GM19023 (cell line): ENCODE data around the gene PCK1.

ENCODE experiments used
- ATAC-seq: cut with Tn5 transposase; IDR thresholded peaks from one replicate; pipeline ENCODE4 v1.9.1; 2021; ENCODE audit warnings: mild to moderate bottlenecking, moderate library complexity; ENCODE audit not compliant: unreplicated experiment

PCK1 gene

DNA sequence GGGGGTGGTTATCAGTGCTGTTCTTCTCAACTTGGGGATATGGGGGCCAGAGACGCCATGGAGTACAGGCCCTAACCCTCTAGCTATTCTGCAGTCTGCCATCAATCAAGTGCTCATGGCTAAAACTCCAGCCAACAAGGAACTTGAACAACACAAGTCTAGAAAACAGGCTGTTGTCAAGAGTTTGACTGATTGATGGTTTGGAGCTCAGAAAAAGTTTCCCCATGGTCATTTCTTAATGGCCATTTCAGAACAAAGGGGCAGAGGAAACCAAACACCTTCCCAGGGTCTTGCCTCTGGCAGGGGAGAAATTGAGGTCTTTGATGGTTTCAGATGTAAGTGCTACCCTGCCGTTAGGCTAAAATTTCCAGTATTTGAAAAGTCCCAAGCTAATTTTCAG lies 15.1 kb downstream of the PCK1 start:
- no peak for ATAC-seq

DNA sequence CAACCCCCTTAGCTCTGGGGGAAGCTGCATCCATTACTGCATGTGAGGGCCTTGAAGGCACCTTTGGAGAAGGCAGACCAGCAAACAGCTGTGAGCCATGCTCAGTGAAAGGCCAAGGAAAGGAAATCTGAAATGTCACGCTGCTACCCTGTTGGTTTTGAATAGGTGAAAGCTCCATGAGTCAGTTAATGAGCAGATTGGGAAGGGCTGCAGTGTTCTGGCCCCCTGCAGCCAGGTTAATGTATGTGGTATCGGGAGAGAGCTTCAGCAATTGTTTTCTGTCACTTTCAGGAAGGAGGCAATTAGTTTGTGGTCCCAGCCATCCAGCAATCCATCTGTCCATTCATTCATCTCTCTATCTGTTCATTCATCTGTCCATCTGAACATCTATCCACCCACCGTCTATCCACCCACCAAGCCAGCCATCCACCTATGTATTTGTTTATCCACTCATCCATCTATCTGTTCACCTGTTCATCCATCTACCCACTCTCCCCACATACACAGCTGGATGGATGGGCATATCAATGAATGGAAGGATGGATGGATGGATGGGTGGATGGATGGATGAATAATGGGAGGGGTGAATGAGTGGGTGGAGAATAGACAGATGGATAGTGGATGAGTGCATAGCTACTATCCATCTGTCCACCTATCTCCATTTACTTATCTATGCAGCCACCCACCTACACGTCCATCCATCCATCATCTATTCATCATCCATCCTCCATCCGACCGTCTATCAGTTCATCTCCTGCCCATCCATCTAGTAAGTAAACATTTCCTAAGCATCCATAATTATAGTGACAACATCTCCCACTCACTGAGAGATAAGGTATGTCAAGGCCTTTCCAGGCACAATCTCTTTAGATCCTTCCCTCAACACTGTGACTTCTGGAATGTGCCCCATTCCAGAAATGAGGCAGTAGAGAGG lies 16.0 kb downstream of the PCK1 start:
- ATAC-seq: no peak

DNA sequence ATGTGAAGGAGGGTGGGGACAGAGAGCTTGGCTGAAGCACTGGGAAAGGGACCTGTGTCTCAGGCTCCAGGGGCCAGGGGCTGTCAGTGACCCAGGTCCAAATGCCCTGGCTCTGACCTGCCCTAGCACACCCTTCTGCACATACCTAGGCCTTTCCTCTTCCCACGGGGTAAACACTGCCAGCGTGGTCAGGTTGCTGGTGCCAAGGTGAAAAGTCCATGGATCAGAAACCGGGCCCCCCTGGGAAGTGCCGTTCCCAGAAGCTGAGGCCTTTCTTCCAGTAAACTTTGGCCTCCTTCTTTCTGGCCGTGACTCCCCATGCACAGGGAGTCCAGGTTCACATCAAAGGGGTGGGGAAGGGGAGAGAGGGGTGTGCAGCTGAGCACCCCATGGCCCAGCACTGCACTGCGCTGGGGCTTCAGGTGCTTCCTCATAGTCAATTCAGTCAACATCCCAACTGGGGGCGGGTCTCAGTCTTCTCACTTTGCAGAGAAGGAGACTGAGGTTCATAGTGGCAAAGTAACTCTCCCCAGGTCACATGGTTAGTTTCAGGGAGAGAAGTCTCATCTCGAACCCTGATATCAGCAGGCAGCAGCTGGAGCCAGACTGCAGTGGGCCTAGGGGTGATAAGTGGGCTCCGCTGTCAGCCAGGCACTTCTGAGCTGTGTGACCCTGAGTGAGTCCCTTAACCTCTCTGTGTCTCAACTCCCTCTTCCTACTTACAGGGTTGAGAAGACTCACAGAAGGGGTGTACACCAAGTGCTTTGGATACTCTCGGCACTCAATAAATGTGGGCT lies 17.0 kb downstream of the PCK1 start:
- no peak for ATAC-seq

GRCh38 chr20:57578476-57579165 lies 17.7 kb downstream of the PCK1 start:
- ATAC-seq: no peak

- no peak for ATAC-seq
These were observed 18.5 kb downstream of the PCK1 start for GRCh38 chr20:57579331-57579897.

GRCh38 chr20:57579898-57580447 lies 19.1 kb downstream of the PCK1 start:
- ATAC-seq: no peak

GRCh38 chr20:57580478-57581201 lies 19.7 kb downstream of the PCK1 start:
- ATAC-seq: no peak

- no peak for ATAC-seq
These were observed 20.5 kb downstream of the PCK1 start for GRCh38 chr20:57581202-57582028.

DNA sequence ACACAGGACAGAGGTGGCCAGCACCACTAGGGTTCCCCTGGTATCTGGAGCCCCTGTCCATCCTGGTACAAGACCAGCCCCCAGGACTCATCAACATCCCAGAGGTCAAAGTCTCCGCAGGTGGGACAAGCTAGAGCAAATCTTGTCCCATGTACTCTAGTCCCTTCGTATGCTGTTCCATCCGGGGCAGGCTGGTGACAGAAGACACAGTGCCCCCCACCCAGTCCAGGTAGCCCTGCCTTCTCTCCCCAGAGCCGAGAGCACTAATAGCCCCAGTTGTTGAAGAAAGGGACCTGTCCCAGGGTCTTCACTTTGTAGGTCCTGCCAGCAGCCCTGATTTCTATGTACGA lies 21.1 kb downstream of the PCK1 start:
- ATAC-seq: no peak

GRCh38 chr20:57582432-57583288 lies 21.8 kb downstream of the PCK1 start:
- no peak for ATAC-seq

DNA sequence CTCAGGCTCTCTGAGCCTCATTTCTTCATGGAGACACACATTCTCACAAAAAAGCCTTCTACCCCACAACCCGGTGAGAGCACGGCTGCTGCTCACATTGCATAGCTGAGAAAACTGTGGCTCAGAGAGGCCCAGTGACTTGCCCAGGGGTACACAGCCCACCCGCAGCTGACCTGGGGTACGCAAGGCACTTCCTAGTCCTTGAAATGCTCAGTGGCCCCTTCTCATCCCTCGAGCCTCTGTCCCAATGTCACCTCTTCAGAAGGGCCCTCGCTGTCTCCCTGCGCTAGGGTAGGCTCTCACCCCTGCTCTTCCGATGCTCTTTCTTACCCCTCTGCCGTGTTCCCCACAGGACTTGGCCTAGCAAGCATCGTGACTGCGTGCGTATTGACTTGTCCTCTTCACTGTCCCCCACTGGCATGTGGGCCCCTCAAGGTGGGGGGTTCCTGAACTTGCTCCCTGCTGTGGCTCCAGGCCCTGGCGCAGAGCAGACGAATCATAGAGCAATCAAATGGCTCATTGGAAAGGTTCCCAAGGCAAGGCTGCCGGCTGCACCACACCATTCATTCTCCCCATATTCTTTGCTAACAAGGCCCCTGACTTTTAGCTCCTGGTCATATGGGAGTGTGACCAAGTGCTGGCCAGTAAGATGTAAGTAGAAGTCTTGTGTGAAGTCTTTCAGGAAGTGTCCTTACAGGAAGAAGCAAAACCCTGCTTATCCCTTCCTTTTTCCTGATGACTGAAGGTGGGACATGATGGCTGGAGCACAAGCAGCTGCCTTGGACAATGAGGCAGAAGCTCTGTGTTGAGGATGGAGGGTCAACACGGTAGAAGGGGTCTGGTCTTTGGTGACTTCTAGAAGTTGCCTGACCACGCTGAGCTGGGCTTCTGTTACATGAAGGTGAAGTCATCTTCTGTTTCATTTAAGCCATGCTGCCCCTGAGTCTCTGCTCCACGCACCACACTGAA lies 22.7 kb downstream of the PCK1 start:
- no peak for ATAC-seq

DNA sequence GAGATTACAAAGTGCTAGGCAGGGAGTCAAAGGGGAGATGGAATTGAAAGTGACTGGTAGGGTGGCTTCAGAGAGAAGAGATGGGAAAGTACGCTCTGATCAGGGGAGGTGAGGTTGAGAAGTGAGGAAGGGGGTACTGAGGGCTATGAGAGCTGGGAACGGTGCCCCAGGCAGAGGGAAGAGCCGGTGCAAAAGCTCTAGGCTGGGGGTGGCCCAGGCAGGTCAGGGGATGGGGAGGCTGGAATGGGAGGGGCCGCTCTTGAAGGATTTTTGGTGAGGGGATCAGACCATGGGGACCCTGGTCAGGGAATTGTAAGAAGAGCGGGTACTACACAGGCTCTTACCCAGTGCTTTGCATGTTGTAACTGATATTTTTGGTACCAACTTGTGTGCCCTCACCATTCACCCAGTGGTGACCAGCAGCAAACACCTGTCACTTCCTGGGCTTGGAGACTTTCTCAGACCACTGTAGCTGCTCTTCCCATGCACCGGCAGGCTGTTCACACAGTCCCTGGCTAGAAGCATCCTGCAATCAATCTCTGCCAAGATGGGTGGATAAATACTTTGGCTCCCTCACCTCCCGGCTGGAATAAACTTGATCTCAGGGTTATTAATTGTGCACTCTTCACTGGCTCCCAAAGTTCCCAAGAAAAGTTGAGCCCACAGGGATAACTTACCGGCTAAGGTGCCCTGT lies 24.0 kb downstream of the PCK1 start:
- ATAC-seq: no peak

DNA sequence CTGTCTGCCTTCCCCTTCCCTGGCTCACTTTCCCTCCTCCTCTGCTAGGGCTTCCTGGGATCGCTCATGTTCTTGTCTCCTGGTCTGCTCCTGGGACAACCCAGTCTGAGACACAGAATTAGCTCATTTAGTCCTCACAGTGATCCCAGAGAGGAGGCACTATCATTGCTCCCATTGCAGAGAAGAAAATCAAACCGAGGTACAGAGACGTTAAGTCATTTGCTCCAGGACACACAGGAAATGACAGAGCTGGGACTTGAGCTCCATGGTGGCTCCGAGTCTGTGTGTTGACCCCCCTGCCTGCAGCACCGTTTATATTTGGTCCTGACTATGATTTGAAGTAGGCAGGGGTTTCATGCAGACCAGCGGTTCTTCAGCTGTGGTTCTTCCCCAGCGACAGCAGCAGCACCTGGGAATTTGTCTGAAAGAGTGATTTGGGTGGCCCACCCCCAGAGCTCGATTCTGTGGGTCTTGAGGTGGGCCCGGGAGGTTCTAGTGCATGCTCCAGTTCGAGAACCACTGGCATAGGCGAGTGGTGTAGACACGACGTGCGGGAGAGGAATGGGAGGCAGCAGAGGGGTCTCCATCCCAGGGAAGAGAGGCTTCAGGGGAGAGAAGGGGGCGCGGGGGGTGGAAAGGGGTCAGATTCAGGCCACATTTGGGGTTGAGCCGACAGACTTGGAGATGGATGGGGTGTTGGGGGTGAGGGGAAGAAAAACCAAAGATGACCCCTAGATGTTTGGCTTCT lies 24.7 kb downstream of the PCK1 start:
- ATAC-seq: no peak

- ATAC-seq: no peak
These were observed 25.5 kb downstream of the PCK1 start for GRCh38 chr20:57586370-57586793.

DNA sequence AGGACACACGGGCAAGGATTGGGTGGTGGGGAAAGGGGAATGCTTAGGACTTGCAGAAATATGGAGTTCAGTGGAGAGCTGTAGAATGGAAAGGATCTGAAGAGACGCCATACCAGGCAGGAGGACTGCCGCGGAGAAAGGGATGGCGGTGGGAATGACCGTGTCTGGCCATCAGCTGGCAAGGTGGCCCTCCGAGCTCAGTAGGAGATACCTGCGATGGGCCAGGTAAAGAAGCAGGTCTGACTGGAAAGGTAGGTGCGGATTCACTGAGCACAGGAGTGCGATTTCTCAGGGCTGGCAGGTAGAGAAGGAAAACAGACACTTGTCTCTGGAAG lies 26.0 kb downstream of the PCK1 start:
- ATAC-seq: no peak
